Esophagus squamous epithelium (tissue), 5 donors: ENCODE measurements around the gene ELF4. TPM values are rescaled to one million over a fixed set of nuclear protein-coding genes. Genes with fewer than 3 reads are reported as not detected.

ENCODE experiments used
- DNase-seq: peaks from one replicate; lab custom pipeline; 2025; lab: John Stamatoyannopoulos, UW
- H3K27ac ChIP-seq, 4 donors: fragments of 200-600 bp; sonication (generic); one replicate each; pipeline ENCODE4 v1.5.1; 2016 to 2019; ENCODE audit warnings: mild to moderate bottlenecking in 1 of 4
- H3K27me3 ChIP-seq, 4 donors: fragments of 200-600 bp; sonication (generic); 1 replicate in 3 of 4; 2 replicates in 1 of 4; pipeline versions ENCODE4 v1.5.1 to v1.6.0; 2017 to 2021; ENCODE audit warnings: antibody characterized with exemption in 1 of 4
- H3K36me3 ChIP-seq, 3 donors: fragments of 200-600 bp; sonication (generic); one replicate each; pipeline ENCODE4 v1.5.1; 2016 to 2019
- H3K4me1 ChIP-seq, 3 donors: fragments of 200-600 bp; sonication (generic); one replicate each; pipeline ENCODE4 v1.5.1; 2017 to 2019
- H3K4me3 ChIP-seq, 4 donors: fragments of 200-600 bp; sonication (generic); 1 replicate in 3 of 4; 2 replicates in 1 of 4; pipeline ENCODE4 v1.5.1; 2016 to 2019; ENCODE audit warnings: mild to moderate bottlenecking in 2 of 4, moderate library complexity in 1 of 4
- H3K9me3 ChIP-seq, 3 donors: fragments of 200-600 bp; sonication (generic); one replicate each; pipeline ENCODE4 v1.5.1; 2016 to 2019
- POLR2A ChIP-seq, 4 donors: fragments of 450-650 bp; IDR thresholded peaks; one replicate each; pipeline ENCODE4 v1.6.1; 2017; ENCODE audit warnings: antibody characterized with exemption in 4 of 4, mild to moderate bottlenecking in 4 of 4, moderate library complexity in 3 of 4
- WGBS, 2 donors: methylation state at CpG; one replicate each; pipeline ENCODE4 v1.1.5; 2018; 5-methylcytosine and 5-hydroxymethylcytosine counted together
- intact Hi-C: fragments of 100-400 bp; cut with DNase I; formaldehyde crosslinking; loops from one replicate; pipeline ENCODE4 v1.15.0; 2022
- total RNA-seq, 4 donors: library from RNA; depleted of rRNA; stranded (reverse); fragments of >200 nt; gene quantifications; one replicate each; pipeline ENCODE4 v1.1.0, GENCODE V29; 2016
- TF ChIP-seq, protein P1 (sequence below), 6 experiments: fragments of 450-650 bp in 4 of 6; fragments of 200-600 bp in 2 of 6; sonication (generic) in 2 of 6; IDR thresholded peaks; one replicate each; pipeline ENCODE4 v1.5.1; 2016 to 2019; ENCODE audit warnings: antibody characterized with exemption in 6 of 6, mild to moderate bottlenecking in 4 of 6, moderate library complexity in 4 of 6
- donor health status: DM: yes; HTN: yes; CAD: no.

The ELF4 gene
- total RNA-seq, 4 donors from 2014 or later, result 9.2 to 14.1 (median 12.5) TPM

DNA sequence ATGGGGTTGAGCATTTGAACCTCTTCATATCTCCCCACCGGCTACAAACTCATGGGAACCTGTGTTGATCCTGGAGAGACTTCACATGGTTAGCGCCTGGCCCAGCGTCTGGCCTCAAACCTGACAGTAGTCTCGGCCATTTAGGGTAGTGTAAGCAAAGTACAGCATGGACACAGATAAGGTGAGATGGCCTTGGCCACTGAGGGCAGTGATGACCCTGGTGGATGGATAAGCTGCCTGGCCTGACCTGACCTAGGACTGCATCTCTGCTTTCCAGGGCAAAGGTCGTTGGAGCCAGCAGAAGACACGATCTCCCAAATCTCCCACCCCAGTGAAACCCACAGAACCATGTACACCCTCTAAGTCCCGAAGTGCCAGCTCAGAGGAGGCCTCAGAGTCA lies 76.1 kb downstream of the ELF4 start:
- H3K27ac ChIP-seq, result no peak overlapping the region
- no peak overlapping the region for H3K4me3 ChIP-seq
- no peaks in the 10 kb centered on the region for H3K9me3 ChIP-seq
- peaks cover 0 to 92% (median 0%) of the 10 kb centered on the region in 3 donors for H3K36me3 ChIP-seq
- DNase-seq, result no peak
- 80 to 95% methylated on average over 1 to 4 of the region's 7 CpGs for WGBS, 2 donors
- intact Hi-C loops, result no loop called here
- TF ChIP-seq, protein P1, sequence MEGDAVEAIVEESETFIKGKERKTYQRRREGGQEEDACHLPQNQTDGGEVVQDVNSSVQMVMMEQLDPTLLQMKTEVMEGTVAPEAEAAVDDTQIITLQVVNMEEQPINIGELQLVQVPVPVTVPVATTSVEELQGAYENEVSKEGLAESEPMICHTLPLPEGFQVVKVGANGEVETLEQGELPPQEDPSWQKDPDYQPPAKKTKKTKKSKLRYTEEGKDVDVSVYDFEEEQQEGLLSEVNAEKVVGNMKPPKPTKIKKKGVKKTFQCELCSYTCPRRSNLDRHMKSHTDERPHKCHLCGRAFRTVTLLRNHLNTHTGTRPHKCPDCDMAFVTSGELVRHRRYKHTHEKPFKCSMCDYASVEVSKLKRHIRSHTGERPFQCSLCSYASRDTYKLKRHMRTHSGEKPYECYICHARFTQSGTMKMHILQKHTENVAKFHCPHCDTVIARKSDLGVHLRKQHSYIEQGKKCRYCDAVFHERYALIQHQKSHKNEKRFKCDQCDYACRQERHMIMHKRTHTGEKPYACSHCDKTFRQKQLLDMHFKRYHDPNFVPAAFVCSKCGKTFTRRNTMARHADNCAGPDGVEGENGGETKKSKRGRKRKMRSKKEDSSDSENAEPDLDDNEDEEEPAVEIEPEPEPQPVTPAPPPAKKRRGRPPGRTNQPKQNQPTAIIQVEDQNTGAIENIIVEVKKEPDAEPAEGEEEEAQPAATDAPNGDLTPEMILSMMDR (IDR thresholded peaks at IDR 0.05), result no peak
- no peak for TF ChIP-seq POLR2A (IDR thresholded peaks at IDR 0.05)
- no peaks in the 10 kb centered on the region for H3K27me3 ChIP-seq
- H3K4me1 ChIP-seq, result no peaks in the 10 kb centered on the region

DNA sequence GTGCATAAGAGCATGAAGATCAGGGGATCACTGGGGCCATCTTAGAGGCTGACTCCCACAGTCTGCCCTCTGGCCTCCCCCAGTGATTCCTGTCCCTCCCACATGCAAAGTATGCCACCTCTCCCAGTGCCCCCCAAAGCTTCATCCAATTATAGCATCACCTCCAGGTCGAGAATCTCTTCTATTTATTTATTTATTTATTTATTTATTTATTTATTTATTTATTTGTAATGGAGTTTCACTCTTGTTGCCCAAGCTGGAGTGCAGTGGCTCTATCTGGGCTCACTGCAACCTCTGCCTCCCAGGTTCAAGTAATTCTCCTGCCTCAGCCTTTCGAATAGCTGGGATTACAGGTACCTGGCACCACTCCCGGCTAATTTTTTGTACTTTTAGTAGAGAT lies 77.7 kb downstream of the ELF4 start:
- peaks cover 0 to 84% (median 0%) of the 10 kb centered on the region in 3 donors for H3K36me3 ChIP-seq
- intact Hi-C loops, result no loop called here

DNA sequence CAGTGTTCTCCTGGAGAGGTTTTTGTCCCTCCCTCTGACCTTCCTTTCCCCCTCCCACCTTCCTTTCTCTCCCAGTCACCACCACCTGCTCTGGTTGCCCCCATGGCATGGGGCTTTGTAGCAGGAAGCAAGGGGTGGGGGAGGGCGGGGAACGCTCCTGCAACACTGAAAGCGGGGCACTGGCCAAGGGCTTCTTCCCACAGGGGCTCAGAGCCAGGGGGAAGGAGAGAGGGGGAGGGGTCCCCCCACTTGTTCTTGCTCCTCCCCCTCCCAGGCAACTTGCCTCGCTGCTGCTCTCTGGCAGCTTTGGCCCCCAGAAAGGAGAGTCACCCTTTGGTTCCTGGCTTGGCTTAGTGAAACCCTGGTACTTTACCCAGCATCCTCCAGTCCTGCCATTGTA lies 79.5 kb downstream of the ELF4 start:
- intact Hi-C loops, result no loop called here
- TF ChIP-seq, protein P1 (IDR thresholded peaks at IDR 0.05), result no peak
- TF ChIP-seq POLR2A (IDR thresholded peaks at IDR 0.05), result no peak
- H3K36me3 ChIP-seq, result peaks cover 0 to 82% (median 0%) of the 10 kb centered on the region in 3 donors

More for the DNA sequence above, 77.7 kb downstream of the ELF4 start:
- Histone ChIP-seq H3K4me3 (no peak overlapping the region), H3K9me3 (no peaks in the 10 kb centered on the region), H3K27ac (no peak overlapping the region), H3K4me1 (no peaks in the 10 kb centered on the region), H3K27me3 (no peaks in the 10 kb centered on the region)
- TF ChIP-seq, protein P1 (IDR thresholded peaks at IDR 0.05), result no peak
- TF ChIP-seq POLR2A (IDR thresholded peaks at IDR 0.05), result no peak
- 71 to 76% methylated on average over 2 to 3 of the region's 3 CpGs for WGBS, 2 donors
- no peak for DNase-seq

DNA sequence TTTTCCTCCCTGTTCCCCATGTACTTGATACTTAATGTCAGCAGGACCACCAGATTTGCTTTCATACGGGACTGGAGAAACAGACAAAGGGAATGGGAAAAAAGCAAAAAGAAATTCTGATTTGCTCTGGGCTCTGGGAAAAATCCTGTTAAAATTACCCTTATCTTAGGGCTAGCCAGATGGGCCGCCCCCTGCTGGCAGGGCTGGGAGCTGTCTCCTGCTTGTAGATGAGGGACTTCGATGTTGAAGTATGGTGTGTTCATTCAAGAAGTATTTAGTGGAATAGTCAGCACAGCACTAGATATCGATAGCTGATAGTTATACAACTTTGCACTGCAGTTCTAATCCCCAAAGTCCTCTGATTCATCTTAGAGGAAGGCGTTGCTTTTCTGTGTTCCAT lies 82.1 kb downstream of the ELF4 start:
- DNase-seq, result no peak
- intact Hi-C loops, result loop anchor here (10.0 kb wide), 1 partner anchor 103 kb away; no protein-coding TSS in a partner anchor

More for the DNA sequence above, 79.5 kb downstream of the ELF4 start:
- Histone ChIP-seq H3K4me3 (no peak overlapping the region), H3K9me3 (no peaks in the 10 kb centered on the region), H3K4me1 (no peaks in the 10 kb centered on the region), H3K27ac (no peak overlapping the region), H3K27me3 (no peaks in the 10 kb centered on the region)
- WGBS, 2 donors, result 74 to 100% methylated on average over 1 to 4 of the region's 4 CpGs
- no peak for DNase-seq

DNA sequence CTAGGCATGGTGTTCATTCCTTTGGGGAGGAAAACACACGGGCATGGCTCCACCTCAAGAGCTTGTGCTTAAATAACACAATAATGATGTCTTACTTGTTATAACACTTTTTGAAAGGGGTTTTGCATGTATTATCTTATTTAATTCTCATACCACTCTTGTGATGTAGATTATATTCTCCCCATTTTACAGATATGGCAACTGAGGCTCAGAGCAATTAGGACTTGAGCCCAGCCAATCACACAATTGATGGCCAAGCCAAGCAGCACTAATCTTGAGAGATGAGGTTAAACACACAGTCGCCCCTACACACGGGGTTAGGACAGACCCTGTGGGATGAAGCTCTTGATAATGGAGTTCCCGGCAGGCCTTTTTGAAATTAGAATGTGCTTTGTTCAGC lies 82.7 kb downstream of the ELF4 start:
- H3K36me3 ChIP-seq, result peaks cover 0 to 76% (median 0%) of the 10 kb centered on the region in 3 donors
- WGBS, 2 donors, result 63 to 95% methylated on average over 2 to 4 of the region's 4 CpGs
- no peak overlapping the region for H3K27ac ChIP-seq
- no peaks in the 10 kb centered on the region for H3K27me3 ChIP-seq
- no peak for DNase-seq
- no peak overlapping the region for H3K4me3 ChIP-seq
- peaks cover 0 to 12% (median 0%) of the 10 kb centered on the region in 3 donors for H3K4me1 ChIP-seq
- no peaks in the 10 kb centered on the region for H3K9me3 ChIP-seq
- intact Hi-C loops, result loop anchor here (10.0 kb wide), 1 partner anchor 103 kb away; no protein-coding TSS in a partner anchor
- TF ChIP-seq, protein P1 (IDR thresholded peaks at IDR 0.05), result no peak
- no peak for TF ChIP-seq POLR2A (IDR thresholded peaks at IDR 0.05)

More for the DNA sequence above, 82.1 kb downstream of the ELF4 start:
- TF ChIP-seq, protein P1 (IDR thresholded peaks at IDR 0.05), result peak; percentile 33 to 71 (median 64)
- TF ChIP-seq POLR2A (IDR thresholded peaks at IDR 0.05), result no peak
- Histone ChIP-seq H3K36me3 (peaks cover 0 to 70% (median 0%) of the 10 kb centered on the region in 3 donors), H3K27ac (no peak overlapping the region), H3K9me3 (no peaks in the 10 kb centered on the region), H3K27me3 (no peaks in the 10 kb centered on the region), H3K4me1 (peaks cover 0 to 12% (median 0%) of the 10 kb centered on the region in 3 donors), H3K4me3 (no peak overlapping the region)
- WGBS, 2 donors, result 37 to 50% methylated on average over 3 to 5 of the region's 5 CpGs
